H9 (cell line): ENCODE measurements around the gene ACAD9. TPM values are rescaled to one million over a fixed set of nuclear protein-coding genes. Genes with fewer than 3 reads are reported as not detected.

Experiments
- DNase-seq: peaks from one replicate; pipeline ENCODE4 v3.0.0-alpha.2; 2017
- H2AFZ ChIP-seq: one replicate; pipeline ENCODE4 v1.6.1; 2013; ENCODE audit warnings: mild to moderate bottlenecking, low read length, control low read depth, moderate library complexity
- H2AK5ac ChIP-seq: 2 replicates; pipeline ENCODE4 v1.6.1; 2013; ENCODE audit warnings: low read length, control low read depth, mixed read lengths; ENCODE audit not compliant: insufficient read length
- H2BK120ac ChIP-seq: one replicate; pipeline ENCODE4 v1.6.1; 2013; ENCODE audit warnings: low read depth, mild to moderate bottlenecking, low read length, control low read depth, inconsistent platforms; ENCODE audit not compliant: poor library complexity, severe bottlenecking
- H2BK12ac ChIP-seq: 2 replicates; pipeline ENCODE4 v1.6.1; 2013; ENCODE audit warnings: low read length, control low read depth, mixed read lengths, low read depth; ENCODE audit not compliant: insufficient read length
- H2BK15ac ChIP-seq: 2 replicates; pipeline ENCODE4 v1.6.1; 2013; ENCODE audit warnings: low read depth, low read length, control low read depth
- H2BK20ac ChIP-seq: one replicate; pipeline ENCODE4 v1.6.1; 2013; ENCODE audit warnings: low read depth, mild to moderate bottlenecking, low read length, control low read depth, inconsistent platforms; ENCODE audit not compliant: poor library complexity, severe bottlenecking
- H2BK5ac ChIP-seq: 2 replicates; pipeline ENCODE4 v1.6.1; 2013; ENCODE audit warnings: low read length, control low read depth, mixed read lengths; ENCODE audit not compliant: insufficient read length
- H3K14ac ChIP-seq: 2 replicates; pipeline ENCODE4 v1.6.1; 2013; ENCODE audit warnings: low read length, control low read depth; ENCODE audit not compliant: insufficient read depth
- H3K18ac ChIP-seq: 2 replicates; pipeline ENCODE4 v1.6.1; 2013; ENCODE audit warnings: low read depth, mild to moderate bottlenecking, mixed read lengths, low read length, control low read depth; ENCODE audit not compliant: insufficient read length
- H3K23ac ChIP-seq: 2 replicates; pipeline ENCODE4 v1.6.1; 2013; ENCODE audit warnings: low read length, control low read depth, mixed read lengths, low read depth; ENCODE audit not compliant: insufficient read length
- H3K23me2 ChIP-seq: 2 replicates; pipeline ENCODE4 v1.6.1; 2013; ENCODE audit warnings: low read depth, mild to moderate bottlenecking, mixed read lengths, low read length, control low read depth; ENCODE audit not compliant: insufficient read length, poor library complexity, severe bottlenecking
- H3K27ac ChIP-seq: 2 replicates; pipeline ENCODE4 v1.5.1; 2013; ENCODE audit warnings: low read length, control low read depth, mixed read lengths, low read depth; ENCODE audit not compliant: insufficient read length
- H3K27me3 ChIP-seq: 2 replicates; pipeline ENCODE4 v1.6.1; 2013; ENCODE audit warnings: low read length, control low read depth, inconsistent platforms; ENCODE audit not compliant: insufficient read depth
- H3K4ac ChIP-seq: 2 replicates; pipeline ENCODE4 v1.6.1; 2013; ENCODE audit warnings: low read depth, mild to moderate bottlenecking, control low read depth, inconsistent platforms, low read length, moderate library complexity
- H3K4me1 ChIP-seq: 2 replicates; pipeline ENCODE4 v1.6.1; 2013; ENCODE audit warnings: low read length, control low read depth, inconsistent platforms; ENCODE audit not compliant: insufficient read depth
- H3K4me2 ChIP-seq: 2 replicates; pipeline ENCODE4 v1.6.1; 2013; ENCODE audit warnings: low read length, control low read depth, mixed read lengths; ENCODE audit not compliant: insufficient read length, insufficient read depth
- H3K56ac ChIP-seq: 2 replicates; pipeline ENCODE4 v1.6.1; 2013; ENCODE audit warnings: low read depth, mild to moderate bottlenecking, mixed read lengths, low read length, control low read depth; ENCODE audit not compliant: insufficient read length
- H3K79me1 ChIP-seq: 2 replicates; pipeline ENCODE4 v1.6.1; 2013; ENCODE audit warnings: low read depth, mild to moderate bottlenecking, moderate library complexity, low read length, control low read depth, inconsistent platforms; ENCODE audit not compliant: insufficient read depth, poor library complexity, severe bottlenecking
- H3K79me2 ChIP-seq: 2 replicates; pipeline ENCODE4 v1.6.1; 2013; ENCODE audit warnings: low read length, control low read depth, inconsistent platforms; ENCODE audit not compliant: insufficient read depth
- H3K9ac ChIP-seq: 2 replicates; pipeline ENCODE4 v1.6.1; 2013; ENCODE audit warnings: low read length, control low read depth, mixed read lengths; ENCODE audit not compliant: insufficient read length; ENCODE audit errors: extremely low read depth
- H3K9me3 ChIP-seq: one replicate; pipeline ENCODE4 v1.6.1; 2013; ENCODE audit warnings: low read depth, low read length, inconsistent platforms; ENCODE audit not compliant: control insufficient read depth
- H3T11ph ChIP-seq: one replicate; pipeline ENCODE4 v1.6.1; 2013; ENCODE audit warnings: mild to moderate bottlenecking, low read length, control low read depth, inconsistent platforms
- H4K20me1 ChIP-seq: one replicate; pipeline ENCODE4 v1.6.1; 2013; ENCODE audit not compliant: control insufficient read depth, insufficient read length, insufficient read depth
- H4K5ac ChIP-seq: 2 replicates; pipeline ENCODE4 v1.6.1; 2013; ENCODE audit warnings: low read depth, mild to moderate bottlenecking, mixed read lengths, low read length, control low read depth; ENCODE audit not compliant: insufficient read length
- H4K8ac ChIP-seq: replicated peaks from 2 replicates; pipeline ENCODE4 v1.6.1; 2013; ENCODE audit warnings: low read length, control low read depth, mixed read lengths, low read depth; ENCODE audit not compliant: insufficient read length
- H4K91ac ChIP-seq: 2 replicates; pipeline ENCODE4 v1.6.1; 2013; ENCODE audit warnings: low read depth, mild to moderate bottlenecking, moderate library complexity, mixed read lengths, low read length, control low read depth; ENCODE audit not compliant: insufficient read length
- H3K27ac Mint-ChIP-seq, 3 experiments: 2 replicates in 2 of 3; 3 replicates in 1 of 3; pipeline ENCODE4 v1.8.0; 2020 to 2021; ENCODE audit warnings: mixed read lengths in 3 of 3, mild to moderate bottlenecking in 1 of 3, moderate library complexity in 1 of 3
- H3K27me3 Mint-ChIP-seq: 2 replicates; pipeline ENCODE4 v1.8.0; 2021; ENCODE audit warnings: low read depth, mild to moderate bottlenecking, moderate library complexity, mixed read lengths
- H3K36me3 Mint-ChIP-seq, 3 experiments: 2 replicates in 2 of 3; 3 replicates in 1 of 3; pipeline ENCODE4 v1.8.0; 2020 to 2021; ENCODE audit warnings: low read depth in 3 of 3, mixed read lengths in 3 of 3; ENCODE audit not compliant: insufficient read depth in 1 of 3
- H3K4me1 Mint-ChIP-seq, 2 experiments: 2 replicates each; pipeline ENCODE4 v1.8.0; 2020; ENCODE audit warnings: mixed read lengths in 2 of 2
- H3K4me3 Mint-ChIP-seq, 2 experiments: 2 replicates in 1 of 2; 3 replicates in 1 of 2; pipeline ENCODE4 v1.8.0; 2020 to 2021; ENCODE audit warnings: mild to moderate bottlenecking in 2 of 2, mixed read lengths in 2 of 2, moderate library complexity in 1 of 2
- H3K9me3 Mint-ChIP-seq, 2 experiments: 2 replicates in 1 of 2; 3 replicates in 1 of 2; pipeline ENCODE4 v1.8.0; 2020; ENCODE audit warnings: mild to moderate bottlenecking in 2 of 2, mixed read lengths in 2 of 2, moderate library complexity in 1 of 2
- WGBS: extraction: QIAGEN DNeasy Blood & Tissue Kit; methylation state at CpG from one replicate; pipeline ENCODE4 v1.1.7; 2013; ENCODE audit warnings: missing lambda C conversion rate, low lambda C conversion rate, mixed read lengths; ENCODE audit not compliant: insufficient read length; ENCODE audit errors: extremely low coverage; 5-methylcytosine and 5-hydroxymethylcytosine counted together
- total RNA-seq: library from RNA; stranded (reverse); gene quantifications from 2 replicates; pipeline ENCODE4 v1.2.1, GENCODE V29; 2021
- TF ChIP-seq, protein P1 (sequence below): fragments of 200-600 bp; sonication (generic); conservative IDR thresholded peaks from 3 replicates; pipeline ENCODE4 v1.8.0; 2021; ENCODE audit warnings: antibody characterized with exemption, mild to moderate bottlenecking

ACAD9 gene
- total RNA-seq, 1 experiment from 2014 or later = 43.1 TPM

DNA sequence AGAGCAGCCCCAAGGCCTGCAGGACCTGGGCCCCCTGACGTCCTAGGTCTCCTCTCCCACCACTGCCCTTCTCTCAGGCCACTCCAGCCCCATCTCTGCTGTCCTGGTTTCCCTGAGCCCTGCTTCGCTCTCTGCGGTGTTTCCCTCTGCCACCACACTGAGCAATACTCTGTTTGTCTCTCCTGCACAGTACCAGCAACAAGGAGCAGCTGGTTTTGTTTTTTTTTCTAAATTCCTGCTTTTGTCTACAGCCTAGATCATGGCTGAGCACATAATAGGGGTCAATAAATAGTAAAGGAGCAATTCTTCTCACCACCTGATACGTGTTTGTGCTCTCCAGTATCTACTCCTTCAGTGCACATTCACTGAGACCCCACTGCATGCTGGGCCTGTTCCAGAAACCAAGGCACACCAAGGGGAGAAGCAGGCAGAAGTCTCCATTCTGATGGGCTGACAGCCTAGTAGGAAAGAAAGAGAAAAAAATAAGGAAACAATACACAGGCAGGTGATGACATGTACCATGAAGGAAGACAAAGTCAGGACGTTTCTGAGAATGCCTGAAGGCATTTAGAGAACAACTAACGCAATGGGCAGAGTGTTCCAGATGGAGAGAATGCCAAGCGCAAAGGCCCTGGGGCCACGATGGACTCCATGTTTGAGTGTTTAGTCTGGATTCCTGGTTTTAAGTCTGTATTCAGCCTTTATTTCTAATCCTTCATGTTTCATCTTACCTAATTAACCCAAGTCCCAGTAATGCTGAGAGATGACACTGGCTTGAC, 6.0 kb upstream of the ACAD9 start:
- H3K27ac Mint-ChIP-seq = no peak overlapping the region
- Histone ChIP-seq H2BK5ac (no peak overlapping the region), H3K79me2 (no peaks in the 10 kb centered on the region), H3K27ac (no peak overlapping the region), H3K4me2 (no peak overlapping the region), H3K27me3 (no peaks in the 10 kb centered on the region), H4K91ac (no peak overlapping the region), H2BK15ac (no peak overlapping the region), H2AFZ (no peak overlapping the region), H4K5ac (no peak overlapping the region), H3T11ph (no peak overlapping the region), H2AK5ac (no peak overlapping the region), H3K23me2 (peaks cover 2% of the 10 kb centered on the region), H4K8ac (no peak overlapping the region), H3K56ac (no peak overlapping the region), H2BK20ac (no peak overlapping the region), H3K23ac (no peak overlapping the region), H3K18ac (no peak overlapping the region), H3K9ac (no peak overlapping the region), H3K79me1 (no peaks in the 10 kb centered on the region), H2BK120ac (no peak overlapping the region), H3K4me1 (no peaks in the 10 kb centered on the region), H4K20me1 (no peaks in the 10 kb centered on the region), H2BK12ac (no peak overlapping the region), H3K9me3 (no peaks in the 10 kb centered on the region), H3K14ac (no peak overlapping the region), H3K4ac (no peak overlapping the region)
- H3K4me3 Mint-ChIP-seq = no peak overlapping the region
- peaks cover 23% of the 10 kb centered on the region for H3K27me3 Mint-ChIP-seq
- no CpG with 5 or more reads among the region's 8 CpGs for WGBS
- no peak for DNase-seq
- H3K9me3 Mint-ChIP-seq = no peaks in the 10 kb centered on the region
- TF ChIP-seq, protein P1, sequence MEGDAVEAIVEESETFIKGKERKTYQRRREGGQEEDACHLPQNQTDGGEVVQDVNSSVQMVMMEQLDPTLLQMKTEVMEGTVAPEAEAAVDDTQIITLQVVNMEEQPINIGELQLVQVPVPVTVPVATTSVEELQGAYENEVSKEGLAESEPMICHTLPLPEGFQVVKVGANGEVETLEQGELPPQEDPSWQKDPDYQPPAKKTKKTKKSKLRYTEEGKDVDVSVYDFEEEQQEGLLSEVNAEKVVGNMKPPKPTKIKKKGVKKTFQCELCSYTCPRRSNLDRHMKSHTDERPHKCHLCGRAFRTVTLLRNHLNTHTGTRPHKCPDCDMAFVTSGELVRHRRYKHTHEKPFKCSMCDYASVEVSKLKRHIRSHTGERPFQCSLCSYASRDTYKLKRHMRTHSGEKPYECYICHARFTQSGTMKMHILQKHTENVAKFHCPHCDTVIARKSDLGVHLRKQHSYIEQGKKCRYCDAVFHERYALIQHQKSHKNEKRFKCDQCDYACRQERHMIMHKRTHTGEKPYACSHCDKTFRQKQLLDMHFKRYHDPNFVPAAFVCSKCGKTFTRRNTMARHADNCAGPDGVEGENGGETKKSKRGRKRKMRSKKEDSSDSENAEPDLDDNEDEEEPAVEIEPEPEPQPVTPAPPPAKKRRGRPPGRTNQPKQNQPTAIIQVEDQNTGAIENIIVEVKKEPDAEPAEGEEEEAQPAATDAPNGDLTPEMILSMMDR = no peak
- peaks cover 0 to 5% (median 0%) of the 10 kb centered on the region in 3 experiments; a peak in 2 of 7 replicates for H3K36me3 Mint-ChIP-seq
- peaks cover 16% of the 10 kb centered on the region in 2 experiments for H3K4me1 Mint-ChIP-seq
